Sigmoid colon (tissue), 4 donors: ENCODE measurements around the gene OOSP3.

Experiments used
- EP300 ChIP-seq, 4 donors: sonication (generic); formaldehyde crosslinking; IDR thresholded peaks; one replicate each; pipeline ENCODE4 v1.6.1; 2017; ENCODE audit warnings: antibody characterized with exemption in 4 of 4
- POLR2A ChIP-seq, 2 donors: fragments of 450-650 bp; IDR thresholded peaks; one replicate each; pipeline ENCODE4 v1.6.1; 2016; ENCODE audit warnings: antibody characterized with exemption in 2 of 2, mild to moderate bottlenecking in 2 of 2, moderate library complexity in 2 of 2
- POLR2AphosphoS5 ChIP-seq, 4 donors: sonication (generic); formaldehyde crosslinking; IDR thresholded peaks; one replicate each; pipeline ENCODE4 v1.6.1; 2017; ENCODE audit warnings: antibody characterized with exemption in 4 of 4
- TF ChIP-seq, protein P1 (sequence below), 4 experiments: fragments of 450-650 bp in 3 of 4; fragments of 200-600 bp in 1 of 4; IDR thresholded peaks; one replicate each; pipeline ENCODE4 v1.5.1; 2016 to 2019; ENCODE audit warnings: antibody characterized with exemption in 4 of 4, mild to moderate bottlenecking in 3 of 4, moderate library complexity in 2 of 4

GRCh38 chr11:59898046-59898445, 19.5 kb downstream of the OOSP3 start:
- TF ChIP-seq, protein P1, sequence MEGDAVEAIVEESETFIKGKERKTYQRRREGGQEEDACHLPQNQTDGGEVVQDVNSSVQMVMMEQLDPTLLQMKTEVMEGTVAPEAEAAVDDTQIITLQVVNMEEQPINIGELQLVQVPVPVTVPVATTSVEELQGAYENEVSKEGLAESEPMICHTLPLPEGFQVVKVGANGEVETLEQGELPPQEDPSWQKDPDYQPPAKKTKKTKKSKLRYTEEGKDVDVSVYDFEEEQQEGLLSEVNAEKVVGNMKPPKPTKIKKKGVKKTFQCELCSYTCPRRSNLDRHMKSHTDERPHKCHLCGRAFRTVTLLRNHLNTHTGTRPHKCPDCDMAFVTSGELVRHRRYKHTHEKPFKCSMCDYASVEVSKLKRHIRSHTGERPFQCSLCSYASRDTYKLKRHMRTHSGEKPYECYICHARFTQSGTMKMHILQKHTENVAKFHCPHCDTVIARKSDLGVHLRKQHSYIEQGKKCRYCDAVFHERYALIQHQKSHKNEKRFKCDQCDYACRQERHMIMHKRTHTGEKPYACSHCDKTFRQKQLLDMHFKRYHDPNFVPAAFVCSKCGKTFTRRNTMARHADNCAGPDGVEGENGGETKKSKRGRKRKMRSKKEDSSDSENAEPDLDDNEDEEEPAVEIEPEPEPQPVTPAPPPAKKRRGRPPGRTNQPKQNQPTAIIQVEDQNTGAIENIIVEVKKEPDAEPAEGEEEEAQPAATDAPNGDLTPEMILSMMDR (IDR thresholded peaks at IDR 0.05): no peak
- TF ChIP-seq POLR2A (IDR thresholded peaks at IDR 0.05): no peak
- no peak for TF ChIP-seq POLR2AphosphoS5 (IDR thresholded peaks at IDR 0.05)
- no peak for TF ChIP-seq EP300 (IDR thresholded peaks at IDR 0.05)
